ENCODE measurements around the gene OVCH1. TPM values are rescaled to one million over a fixed set of nuclear protein-coding genes. Genes with fewer than 3 reads are reported as not detected.

OVCH1 gene
- total and polyA plus RNA-seq, 12 donors, result 0.11 to 1.00 (median 0.23) TPM; not detected in 2

- no peak overlapping the region for H3K27ac ChIP-seq
- H3K9me3 ChIP-seq (replicated peaks in 1 of 3), result no peaks in the 10 kb centered on the region
- no peak overlapping the region for H3K4me3 ChIP-seq
- H3K36me3 ChIP-seq (replicated peaks in 1 of 2), result no peaks in the 10 kb centered on the region
- intact Hi-C loops (cut with DNase I), result no loop called here
- H3K27me3 ChIP-seq, result no peaks in the 10 kb centered on the region
- no peak for DNase-seq
- H3K4me1 ChIP-seq (replicated peaks in 1 of 2), result no peaks in the 10 kb centered on the region
- TF ChIP-seq POLR2A (IDR thresholded peaks at IDR 0.05), result no peak
- no peak for TF ChIP-seq CTCF (IDR thresholded peaks at IDR 0.05)
Observed at GRCh38 chr12:29414368-29414767, 83.1 kb downstream of the OVCH1 start.

GRCh38 chr12:29405561-29405960 lies 91.9 kb downstream of the OVCH1 start:
- intact Hi-C loops (cut with DNase I), result no loop called here
- H3K4me1 ChIP-seq (replicated peaks in 1 of 2), result no peaks in the 10 kb centered on the region
- 42 to 74% (median 56%) methylated on average over 4 of the region's 4 CpGs for WGBS, 4 donors
- H3K27me3 ChIP-seq, result no peaks in the 10 kb centered on the region
- H3K9me3 ChIP-seq (replicated peaks in 1 of 3), result no peaks in the 10 kb centered on the region
- H3K36me3 ChIP-seq (replicated peaks in 1 of 2), result no peaks in the 10 kb centered on the region
- TF ChIP-seq POLR2A (IDR thresholded peaks at IDR 0.05), result no peak
- no peak for TF ChIP-seq CTCF (IDR thresholded peaks at IDR 0.05)
- no peak overlapping the region for H3K27ac ChIP-seq
- DNase-seq, result no peak
- no peak overlapping the region for H3K4me3 ChIP-seq

- H3K4me3 ChIP-seq, result no peak overlapping the region
- H3K36me3 ChIP-seq (replicated peaks in 1 of 2), result no peaks in the 10 kb centered on the region
- H3K27me3 ChIP-seq, result no peaks in the 10 kb centered on the region
- intact Hi-C loops (cut with DNase I), result no loop called here
- H3K4me1 ChIP-seq (replicated peaks in 1 of 2), result no peaks in the 10 kb centered on the region
- H3K9me3 ChIP-seq (replicated peaks in 1 of 3), result no peaks in the 10 kb centered on the region
- 47 to 85% (median 73%) methylated on average over 4 of the region's 4 CpGs for WGBS, 4 donors
- no peak for TF ChIP-seq CTCF (IDR thresholded peaks at IDR 0.05)
- TF ChIP-seq POLR2A (IDR thresholded peaks at IDR 0.05), result no peak
- no peak for DNase-seq
- no peak overlapping the region for H3K27ac ChIP-seq
Observed at GRCh38 chr12:29403991-29404390, 93.5 kb downstream of the OVCH1 start.

- no peak overlapping the region for H3K4me3 ChIP-seq
- no peaks in the 10 kb centered on the region for H3K36me3 ChIP-seq (replicated peaks in 1 of 2)
- H3K9me3 ChIP-seq (replicated peaks in 1 of 3), result no peaks in the 10 kb centered on the region
- intact Hi-C loops (cut with DNase I), result no loop called here
- H3K27me3 ChIP-seq, result no peaks in the 10 kb centered on the region
- no peak overlapping the region for H3K27ac ChIP-seq
- no peaks in the 10 kb centered on the region for H3K4me1 ChIP-seq (replicated peaks in 1 of 2)
- DNase-seq, result no peak
- TF ChIP-seq CTCF (IDR thresholded peaks at IDR 0.05), result no peak
Observed at GRCh38 chr12:29402437-29402836, 95.0 kb downstream of the OVCH1 start.

All from adrenal gland (tissue), 12 donors.